Putamen (tissue), 1 donor: ENCODE results near the gene RIC8B.

Experiments
- DNase-seq: peaks from one replicate; pipeline ENCODE4 v3.0.0-alpha.2; 2016; ENCODE audit warnings: low spot score

RIC8B gene

DNA sequence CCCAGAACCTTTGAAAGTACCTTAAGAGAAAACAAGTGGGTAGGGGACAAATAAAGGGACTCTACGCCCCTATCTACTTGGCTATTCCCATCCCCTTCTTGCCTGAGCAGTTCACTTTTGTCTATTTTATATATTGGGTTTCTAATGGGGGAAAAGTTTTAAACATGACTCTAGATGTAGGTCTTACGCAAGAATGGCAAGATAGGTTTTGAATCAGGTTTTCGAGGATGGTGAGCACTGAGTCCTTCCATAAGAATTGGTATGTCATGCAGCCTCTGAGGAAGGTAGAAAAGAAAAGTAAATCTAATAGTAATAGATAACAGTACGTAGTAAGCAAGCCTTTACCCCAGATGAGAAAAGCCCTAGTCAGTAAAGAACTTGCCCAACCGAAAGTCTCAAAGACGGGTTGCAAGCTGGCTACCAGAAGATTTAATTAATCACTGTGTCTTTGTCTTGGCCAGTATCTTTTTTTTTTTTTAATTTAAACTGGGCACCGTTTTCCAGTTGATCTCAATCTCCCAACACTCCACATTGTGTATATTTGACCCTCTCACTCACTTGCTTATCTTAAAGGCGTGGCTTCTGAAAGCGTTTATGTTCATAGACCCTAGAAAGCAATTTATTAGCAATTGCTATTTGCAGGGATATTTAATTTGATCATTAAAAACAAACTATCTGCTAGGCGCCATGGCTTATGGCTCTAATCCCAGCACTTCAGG lies 94.7 kb downstream of the RIC8B start:
- DNase-seq: no peak

DNA sequence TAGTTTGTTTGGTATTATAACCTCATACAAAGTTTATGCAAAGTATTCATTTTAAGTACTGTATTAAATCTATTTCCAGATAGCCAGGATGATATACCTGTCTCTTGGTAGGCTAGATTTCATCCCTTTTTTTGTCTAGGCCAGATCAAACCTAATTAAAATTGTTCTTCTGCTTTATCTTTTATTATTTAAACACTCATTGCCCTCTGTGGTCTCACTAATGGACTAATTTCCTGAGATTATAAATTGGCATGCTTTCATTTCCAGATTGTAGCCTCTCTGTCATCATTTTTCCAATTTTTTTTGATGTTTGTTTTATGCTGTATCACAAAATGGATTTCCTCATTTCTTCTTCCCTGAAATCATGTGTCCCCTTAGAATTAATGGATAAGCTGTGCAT lies 95.6 kb downstream of the RIC8B start:
- DNase-seq: no peak

DNA sequence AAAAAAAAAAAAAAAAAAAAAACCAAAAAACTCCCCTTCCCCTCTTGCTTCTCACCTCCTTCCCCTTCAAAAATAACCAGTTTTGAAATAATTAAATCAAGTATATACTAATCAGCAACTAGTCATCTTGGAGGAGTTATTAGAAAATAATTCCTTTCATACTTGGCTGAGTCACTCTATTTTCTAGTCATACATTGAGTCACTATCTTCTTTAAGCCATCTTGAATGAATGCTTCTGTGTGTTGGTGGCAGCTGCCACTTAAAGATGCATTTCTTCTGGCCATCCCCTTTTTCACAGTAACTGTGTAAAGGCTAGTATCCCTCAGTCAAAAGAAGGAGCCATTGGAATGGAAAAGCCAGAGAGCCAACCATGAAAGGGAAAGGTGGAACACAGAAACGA lies 97.0 kb downstream of the RIC8B start:
- DNase-seq: no peak

DNA sequence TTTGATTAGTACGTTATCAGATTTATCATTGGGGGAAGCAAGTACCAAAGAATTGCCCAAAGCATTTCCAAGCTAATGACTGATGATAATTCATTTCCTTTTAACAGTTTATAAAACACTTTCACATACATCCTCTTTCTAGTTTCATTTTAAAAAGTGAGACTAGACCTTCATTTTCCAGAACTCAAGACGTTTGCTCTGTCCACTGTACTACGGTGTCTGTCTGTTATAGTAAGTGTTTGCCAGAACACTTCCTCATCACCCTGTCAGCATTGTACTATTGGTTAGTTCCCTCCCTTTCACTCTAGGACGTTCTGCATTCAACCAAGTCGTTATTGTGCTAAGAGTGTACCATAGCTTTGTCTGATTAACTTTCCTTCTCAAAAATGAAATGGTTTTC lies 99.5 kb downstream of the RIC8B start:
- no peak for DNase-seq

DNA sequence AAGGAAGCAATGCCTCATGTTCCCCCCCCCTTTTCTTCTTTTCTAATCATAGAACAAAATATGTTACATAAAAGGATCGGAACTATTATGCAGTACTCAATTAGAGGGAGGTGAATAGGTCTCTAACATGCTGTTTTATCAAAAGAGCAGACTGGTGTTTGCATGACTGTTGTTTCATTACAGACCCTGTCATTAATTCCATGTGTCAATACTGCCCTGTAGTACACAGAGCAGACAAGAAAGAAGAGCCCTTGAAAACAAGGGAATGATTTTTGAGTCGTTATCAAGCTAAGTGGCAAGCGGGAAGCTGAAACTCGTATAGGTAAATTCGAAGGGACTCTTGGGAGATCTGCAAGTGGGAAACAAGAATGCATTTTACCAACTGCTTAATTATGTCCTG lies 104.3 kb downstream of the RIC8B start:
- no peak for DNase-seq

DNA sequence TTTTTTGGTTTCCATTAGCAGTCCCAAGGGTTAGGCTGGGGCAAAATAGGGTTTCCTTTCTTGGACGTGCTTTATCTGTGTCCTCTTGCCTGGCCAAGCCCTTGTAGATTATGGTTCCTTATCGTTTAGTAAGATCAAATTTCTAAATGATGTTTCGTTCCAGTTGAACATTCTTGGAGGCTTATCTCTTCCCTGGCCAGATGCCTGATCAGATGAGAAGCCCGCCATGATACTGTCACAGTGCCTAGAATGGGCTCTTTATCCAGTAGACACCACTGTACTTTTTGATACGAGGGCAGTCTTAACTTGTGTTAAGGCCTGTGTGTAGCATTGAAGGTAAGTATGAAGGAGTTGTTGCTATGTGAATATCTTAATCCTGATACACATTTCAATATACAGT lies 105.1 kb downstream of the RIC8B start:
- no peak for DNase-seq

DNA sequence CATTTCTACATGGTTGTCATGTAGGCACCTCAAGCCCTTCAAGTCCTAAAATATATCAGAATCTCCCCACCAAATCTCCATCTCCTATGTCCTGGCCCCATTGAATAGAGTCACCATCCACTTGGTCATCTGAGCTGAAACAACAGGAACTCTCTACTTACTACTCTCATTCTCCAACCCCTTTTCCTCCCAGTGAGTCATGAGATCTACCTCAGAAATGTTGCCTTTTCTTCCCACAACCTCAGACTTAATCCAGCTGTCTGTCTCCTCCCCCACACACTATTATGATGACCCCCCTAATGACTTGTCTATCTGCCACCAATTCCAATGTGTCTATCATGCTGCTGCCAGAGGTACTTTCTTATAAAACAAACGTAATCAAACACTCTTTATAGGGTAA lies 108.9 kb downstream of the RIC8B start:
- DNase-seq: no peak

DNA sequence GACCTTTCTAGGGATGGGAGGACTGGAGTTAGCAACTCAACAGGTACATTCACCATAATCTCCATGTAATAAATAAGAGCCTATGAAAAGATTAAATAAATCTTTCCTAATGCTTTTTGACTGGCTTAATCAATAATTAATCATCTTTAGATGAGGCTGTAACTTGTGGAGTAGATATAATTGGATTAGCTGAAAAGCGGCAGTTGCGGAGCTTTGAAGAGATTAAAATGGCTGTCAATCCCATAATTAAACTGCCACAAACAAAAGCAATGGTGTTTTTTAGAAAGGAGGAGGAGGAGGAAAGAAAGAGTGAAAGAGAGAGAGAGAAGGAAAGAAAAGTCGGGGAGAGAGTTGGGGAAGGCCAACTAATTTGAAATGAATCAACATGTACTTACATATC lies 110.5 kb downstream of the RIC8B start:
- DNase-seq: no peak

DNA sequence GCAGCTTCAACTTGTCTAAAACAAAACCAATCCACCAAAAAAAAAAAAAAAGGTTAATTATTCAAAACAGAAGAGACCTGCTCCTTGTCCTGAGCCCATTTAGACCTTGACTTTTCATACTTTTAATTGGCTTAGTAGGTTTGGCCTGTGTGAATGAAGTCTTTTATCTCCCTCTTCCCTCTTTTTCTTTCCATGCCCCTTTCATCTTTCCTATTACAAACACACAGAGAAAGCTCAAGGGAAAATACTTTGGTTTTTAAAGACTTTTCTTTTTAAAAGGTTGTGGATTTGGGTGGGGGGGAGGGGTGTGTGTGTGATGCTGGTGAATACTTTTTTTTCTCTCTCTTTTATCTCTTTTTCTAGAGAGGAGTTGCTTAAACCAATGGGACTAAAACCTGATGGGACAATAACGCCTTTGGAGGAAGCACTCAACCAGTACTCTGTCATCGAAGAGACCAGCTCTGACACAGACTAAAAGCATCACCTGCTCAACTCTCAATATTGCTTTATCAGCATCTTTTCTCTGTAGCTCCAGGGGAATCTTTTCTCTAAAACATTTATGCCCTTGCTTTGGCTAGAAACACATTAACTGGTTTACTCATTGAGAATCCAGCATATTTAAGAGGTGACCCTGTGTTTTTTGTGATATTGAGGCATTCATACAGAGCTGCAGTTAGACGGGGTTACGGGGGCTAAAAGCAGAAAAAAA lies 111.2 kb downstream of the RIC8B start:
- no peak for DNase-seq

DNA sequence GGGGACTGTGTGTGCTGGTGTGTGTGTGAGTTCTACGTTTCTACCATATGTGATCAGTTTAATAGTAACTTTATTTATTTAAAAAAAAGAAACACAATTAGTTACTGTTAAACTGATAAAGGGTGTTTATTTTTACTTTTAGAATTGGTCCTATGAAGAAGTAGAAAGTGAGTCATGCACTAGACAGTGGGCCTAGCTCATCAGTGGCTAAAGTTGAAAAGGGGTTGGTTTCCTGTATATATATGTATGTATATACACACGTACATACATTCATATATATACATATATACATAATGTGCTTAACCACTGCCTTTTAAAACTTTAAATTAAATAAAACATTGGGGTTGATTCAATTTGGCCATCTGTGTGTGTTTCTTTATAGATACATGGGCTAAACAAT lies 112.5 kb downstream of the RIC8B start:
- DNase-seq: no peak

DNA sequence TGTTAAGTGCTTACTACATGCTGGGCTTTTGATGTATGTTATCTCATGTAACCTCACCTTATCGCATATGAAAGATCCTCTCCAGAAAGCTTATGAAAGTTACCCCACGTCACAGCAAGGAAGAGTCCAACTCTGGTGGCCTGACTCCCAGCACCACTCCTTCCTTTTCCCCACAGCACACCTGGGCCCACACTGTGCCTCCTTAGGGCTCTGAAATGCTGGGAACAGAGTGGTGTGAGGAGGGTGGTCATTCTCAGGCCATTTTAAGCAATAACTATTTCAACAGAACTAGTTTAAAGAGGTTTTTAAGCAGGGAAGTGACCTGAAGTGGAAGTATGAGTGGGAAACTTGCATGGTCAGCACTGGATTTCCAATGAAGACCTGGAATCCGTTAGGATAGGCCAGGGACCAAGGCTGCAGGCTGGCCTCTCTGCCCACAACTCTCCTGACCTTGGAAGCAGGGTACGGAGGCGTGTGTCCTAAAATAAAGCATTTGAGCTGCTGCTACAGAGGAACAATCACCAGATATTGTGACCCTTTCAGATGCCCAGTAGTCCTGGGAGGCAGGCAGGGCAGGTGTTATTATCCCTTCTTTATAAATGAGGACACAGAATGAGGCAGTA lies 114.0 kb downstream of the RIC8B start:
- DNase-seq: no peak

DNA sequence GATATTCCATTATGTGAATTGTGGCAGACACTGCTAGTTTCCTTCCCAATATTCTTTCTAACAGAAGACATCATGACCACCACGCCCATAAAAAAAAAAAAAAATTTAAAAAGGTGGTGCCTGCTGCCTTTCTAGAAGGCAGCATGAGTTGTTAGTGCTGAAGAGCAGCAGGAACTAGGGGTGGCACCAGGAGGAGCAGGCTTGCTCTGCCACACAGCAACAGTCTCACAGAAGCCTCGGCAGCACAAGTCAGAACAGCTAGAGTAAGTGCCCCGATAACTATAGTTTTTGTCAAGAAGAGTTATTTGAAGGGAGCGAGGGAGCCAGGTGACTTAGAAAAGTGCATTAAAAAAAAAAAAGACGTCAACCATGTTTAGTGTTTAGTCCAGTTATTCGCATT lies 114.8 kb downstream of the RIC8B start:
- DNase-seq: no peak

DNA sequence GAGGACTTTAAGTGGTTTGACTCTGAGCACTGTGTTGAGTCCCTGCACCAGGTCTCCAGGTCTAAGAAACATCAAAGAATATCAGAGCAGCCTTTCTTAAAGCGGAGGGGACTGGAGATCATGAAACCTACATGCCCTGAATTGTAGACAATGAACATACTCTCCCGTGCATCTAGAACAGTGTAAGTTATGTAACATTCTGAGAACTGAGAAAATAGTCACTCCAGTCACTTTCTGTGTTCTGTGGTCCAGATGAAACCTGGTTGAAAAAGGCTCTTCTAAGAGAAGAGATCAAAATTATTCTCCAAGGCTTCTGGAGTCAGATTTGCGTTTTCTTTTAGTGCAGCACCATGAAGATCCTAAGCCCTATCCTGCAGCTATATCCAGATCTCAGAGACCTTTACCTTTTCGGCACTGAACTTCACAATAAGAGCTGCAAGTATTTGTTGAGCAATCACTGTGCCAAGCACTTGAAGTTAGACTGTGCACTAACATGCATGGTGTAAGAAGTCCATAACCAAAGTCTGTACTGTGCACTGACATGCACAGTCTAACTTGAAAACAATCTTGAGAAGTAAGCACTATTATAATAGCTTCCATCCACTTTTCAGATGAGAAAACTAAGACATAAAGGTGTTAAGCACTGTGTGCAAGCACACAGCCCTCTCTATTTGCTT lies 115.6 kb downstream of the RIC8B start:
- DNase-seq: no peak

DNA sequence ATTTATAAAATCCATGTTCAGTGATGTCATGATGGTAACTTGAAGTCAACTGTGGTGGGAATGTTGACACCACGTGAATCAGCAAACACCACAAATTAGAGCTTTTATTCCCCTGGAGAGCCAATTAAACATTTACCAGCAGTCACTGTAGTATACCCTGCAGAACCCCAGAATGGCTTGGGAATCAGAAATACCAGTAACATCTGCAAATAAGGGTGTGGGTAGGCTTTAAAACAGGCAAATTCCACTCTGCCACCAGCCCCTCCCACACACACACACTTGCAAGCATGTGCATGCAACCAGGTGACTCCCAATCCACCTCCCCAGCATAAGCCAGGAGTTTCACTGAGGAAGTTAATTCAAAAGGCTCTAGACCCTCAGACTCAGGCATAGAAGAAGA lies 117.6 kb downstream of the RIC8B start:
- no peak for DNase-seq

DNA sequence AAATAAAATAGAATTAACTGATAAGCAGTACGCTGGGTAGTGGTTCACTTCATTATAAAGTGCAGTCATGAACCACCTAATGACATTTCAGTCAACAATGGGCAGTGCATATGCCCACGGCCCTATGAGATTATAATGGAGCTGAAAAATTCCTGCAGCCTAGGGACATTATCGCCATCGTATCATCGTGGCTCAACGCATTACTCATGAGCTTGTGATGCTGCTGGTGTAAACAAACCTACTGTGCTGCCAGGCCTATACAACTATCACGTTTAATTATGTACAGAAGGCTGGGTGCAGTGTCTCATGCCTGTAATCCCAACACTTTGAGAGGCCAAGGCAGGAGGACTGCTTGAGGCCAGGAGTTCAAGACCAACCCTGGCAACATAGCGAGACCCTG lies 119.0 kb downstream of the RIC8B start:
- DNase-seq: no peak

DNA sequence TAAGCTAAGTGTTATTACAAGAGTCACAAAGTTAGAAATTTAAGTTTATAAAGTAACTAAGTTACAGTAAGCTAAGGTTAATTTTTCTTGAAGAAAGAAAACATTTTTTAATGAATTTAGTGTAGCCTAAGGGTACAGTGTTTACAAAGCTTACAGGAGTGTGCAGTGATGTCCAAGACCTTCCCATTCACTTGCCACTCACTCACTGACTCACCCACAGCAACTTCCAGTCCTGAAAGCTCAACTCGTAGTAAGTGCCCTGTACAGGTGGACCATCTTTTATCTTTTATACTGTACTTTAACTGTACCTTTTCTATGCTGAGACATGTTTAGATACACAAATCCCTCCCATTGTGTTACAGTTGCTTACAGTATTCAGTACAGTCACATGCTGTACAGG lies 120.3 kb downstream of the RIC8B start:
- no peak for DNase-seq

DNA sequence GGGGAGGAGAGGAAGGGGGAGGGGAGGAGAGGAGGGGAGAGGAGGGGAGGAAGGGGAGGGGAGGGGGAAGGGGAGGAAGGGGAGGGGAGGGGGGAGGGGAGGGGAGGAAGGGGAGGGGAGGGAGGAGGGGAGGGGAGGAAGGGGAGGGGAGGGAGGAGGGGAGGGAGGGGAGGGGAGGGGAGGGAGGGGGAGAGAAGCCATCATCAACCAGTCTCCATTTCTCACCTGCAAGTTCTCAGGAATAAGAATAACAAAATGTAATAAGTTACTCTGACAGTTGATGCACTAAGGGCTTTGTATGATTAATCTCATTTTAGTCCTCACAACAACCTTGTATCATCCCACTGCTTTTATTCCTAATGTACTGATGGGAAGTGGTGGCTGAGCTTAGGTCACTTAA lies 122.1 kb downstream of the RIC8B start:
- DNase-seq: no peak

DNA sequence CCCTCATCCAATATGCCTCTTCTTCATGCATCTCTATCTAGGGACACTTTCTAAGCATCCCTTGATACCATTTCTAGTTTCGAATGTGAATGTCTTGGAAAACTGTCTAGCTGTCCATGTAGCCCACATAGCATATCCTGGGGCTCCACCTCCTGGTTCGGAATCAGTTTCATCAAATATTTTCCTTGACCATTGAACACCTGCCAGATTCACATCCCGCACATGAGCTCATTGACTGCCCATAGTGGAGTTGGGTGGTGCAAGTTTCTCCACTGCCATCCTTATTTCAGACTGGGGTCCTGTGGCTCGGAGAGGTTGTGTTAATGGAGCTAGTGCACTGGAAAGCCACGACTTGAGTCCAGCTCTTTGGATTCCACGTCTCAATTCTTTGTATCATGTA lies 122.6 kb downstream of the RIC8B start:
- DNase-seq: no peak

DNA sequence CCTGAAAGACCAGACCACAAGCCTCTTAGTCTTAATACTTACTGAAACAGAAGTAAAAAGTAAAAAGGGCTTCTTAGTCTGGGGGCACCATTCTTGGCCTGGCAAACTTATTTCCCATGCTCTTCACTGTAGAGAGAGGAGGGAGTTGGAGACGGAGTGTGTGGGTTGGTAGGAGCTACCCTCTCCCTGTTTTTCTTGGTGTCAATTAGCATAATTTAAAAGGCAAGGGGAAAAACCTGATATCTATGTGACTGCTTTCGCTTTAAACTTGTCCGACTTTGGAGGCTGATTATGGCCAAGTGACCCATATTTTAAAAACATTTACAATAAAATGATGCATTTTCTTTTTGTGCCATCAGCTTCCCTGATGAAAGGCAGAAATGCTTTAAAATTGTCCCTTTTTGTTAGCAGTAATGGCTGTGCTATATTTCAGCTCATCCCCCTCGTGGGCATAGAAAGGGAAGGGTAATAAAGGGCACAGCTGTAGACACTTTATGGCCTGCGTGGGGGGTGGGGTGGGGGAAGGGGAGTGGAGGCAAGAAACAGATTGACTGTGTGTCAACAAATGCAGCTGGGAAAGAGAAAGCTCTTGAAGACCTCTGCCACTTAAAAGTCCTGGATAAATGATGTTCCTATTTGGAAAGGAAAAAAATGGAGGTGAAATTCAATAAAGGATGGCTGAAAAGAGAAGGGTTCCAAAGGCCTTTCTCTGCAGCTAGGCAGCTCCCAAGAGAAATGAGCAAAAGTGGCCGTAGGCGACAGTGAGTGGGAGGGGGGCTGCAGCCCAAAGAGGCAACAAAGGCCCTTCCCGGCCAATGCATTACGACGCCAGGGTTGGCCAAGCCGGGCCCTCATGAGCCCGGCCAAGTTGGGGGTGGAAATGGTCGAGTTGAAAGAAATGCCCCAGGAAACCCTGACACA lies 123.8 kb downstream of the RIC8B start:
- DNase-seq: no peak

DNA sequence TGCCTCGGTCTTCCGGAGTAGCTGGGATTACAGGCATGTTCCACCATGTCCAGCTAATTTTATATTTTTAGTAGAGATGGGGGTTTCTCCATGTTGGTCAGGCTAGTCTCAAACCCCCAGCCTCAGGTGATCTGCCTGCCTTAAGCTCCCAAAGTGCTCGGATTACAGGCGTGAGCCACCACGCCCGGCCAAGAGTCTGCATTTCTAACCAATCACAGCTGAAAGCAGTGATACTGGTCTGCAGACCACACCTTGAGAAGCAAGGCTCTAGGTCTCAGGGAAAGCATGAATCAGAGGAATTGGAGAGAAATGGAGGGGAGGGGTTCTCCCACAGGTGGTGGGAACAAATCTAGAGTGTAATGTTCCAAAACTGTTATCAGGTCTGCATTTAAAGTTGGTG lies 126.1 kb downstream of the RIC8B start:
- DNase-seq: no peak

DNA sequence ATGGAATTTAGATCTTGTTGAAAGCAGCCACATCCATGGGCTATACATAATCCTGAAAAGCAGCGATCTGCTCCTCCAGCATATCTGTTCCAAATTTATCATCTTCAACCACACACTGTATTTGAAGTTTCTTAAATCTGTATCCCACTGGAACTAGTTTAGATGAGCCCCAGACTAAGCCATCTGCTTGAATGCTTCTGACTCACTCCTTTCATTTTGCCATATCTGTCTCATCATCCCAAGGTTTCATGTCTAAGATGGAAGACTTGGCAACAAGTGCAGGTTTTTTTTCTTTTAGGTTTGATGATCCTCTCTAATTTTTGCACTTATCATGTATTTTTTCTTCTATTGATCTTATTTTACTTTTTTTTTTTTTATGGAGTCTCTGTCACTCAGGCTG lies 126.8 kb downstream of the RIC8B start:
- DNase-seq: no peak

DNA sequence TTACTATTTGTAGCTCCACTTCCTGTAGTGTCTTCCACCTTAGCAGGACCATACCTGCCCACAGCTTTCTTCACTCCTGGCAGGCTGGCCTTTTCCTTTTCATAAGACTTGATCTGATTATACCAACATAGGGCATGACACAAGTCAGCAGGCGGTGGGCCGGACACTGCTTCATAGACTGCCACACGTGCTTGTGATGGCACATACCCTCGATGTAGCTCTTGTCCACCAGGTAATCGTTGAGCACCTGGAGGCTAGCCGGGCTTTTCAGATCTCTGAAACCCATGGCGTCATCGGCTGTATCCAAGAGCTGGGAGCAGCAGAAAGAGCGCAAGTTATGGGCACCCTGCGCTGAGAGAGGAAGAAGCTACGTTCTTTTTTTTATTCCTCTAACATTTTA lies 127.6 kb downstream of the RIC8B start:
- DNase-seq: no peak
